ENCODE data around the gene SUCLG2. TPM values are rescaled to one million over a fixed set of nuclear protein-coding genes. Genes with fewer than 3 reads are reported as not detected.

SUCLG2 gene
- total and polyA plus RNA-seq, 10 of the 15 experiments (the other 5 are each of a cell fraction or from before 2014, with no cell fraction given), result 17.8 to 50.9 (median 37.2) TPM

- POLR2A ChIA-PET, result no interaction called here
- SMC1A ChIA-PET (ENCODE audit: uncharacterized antibody, unreplicated experiment), result interaction anchor here (1.1 kb wide), 1 partner anchor 94 kb away, joined by 4 read pairs; no protein-coding TSS in a partner anchor
- DNase-seq (ENCODE audit: low read depth, low spot score) (no peak), FAIRE-seq (no peak), ATAC-seq (no peak)
- Histone ChIP-seq H3K27ac (ENCODE audit: control insufficient read depth, insufficient read depth) (no peak overlapping the region), H3K9ac (ENCODE audit: control insufficient read depth, insufficient read depth, low read length) (no peak overlapping the region), H3K4me1 (ENCODE audit: control insufficient read depth, insufficient read depth, low read length) (no peaks in the 10 kb centered on the region), H3K36me3 (ENCODE audit: control insufficient read depth in 2 of 2, insufficient read depth in 2 of 2, low read length in 1 of 2) (no peaks in the 10 kb centered on the region), H4K20me1 (ENCODE audit: control insufficient read depth, insufficient read depth) (no peaks in the 10 kb centered on the region), H2AFZ (ENCODE audit: control insufficient read depth, low read depth, low read length) (no peak overlapping the region), H3K79me2 (ENCODE audit: control insufficient read depth, insufficient read depth, low read length) (no peaks in the 10 kb centered on the region), H3K4me3 (no peak overlapping the region), H3K9me3 (replicated peaks; ENCODE audit: control insufficient read depth, insufficient read depth, low read length) (no peaks in the 10 kb centered on the region), H3K27me3 (replicated peaks in 1 of 2; ENCODE audit: control insufficient read depth in 2 of 2, insufficient read depth in 2 of 2, low read length in 1 of 2) (no peaks in the 10 kb centered on the region), H3K4me2 (ENCODE audit: control insufficient read depth, insufficient read depth) (no peak overlapping the region)
- in situ Hi-C loops (cut with MboI), result no loop called here
- RAD21 ChIA-PET (ENCODE audit: unreplicated experiment), result no interaction called here
- TF ChIP-seq USF2 (IDR thresholded peaks at IDR 0.05; ENCODE audit: borderline replicate concordance, low read depth, low read length) (no peak), PKNOX1 (IDR thresholded peaks at IDR 0.05) (no peak), CHD2 (IDR thresholded peaks at IDR 0.05; ENCODE audit: borderline replicate concordance, low read depth, low read length) (no peak), NBN (IDR thresholded peaks at IDR 0.05) (no peak), ZNF207 (IDR thresholded peaks at IDR 0.05; ENCODE audit: borderline replicate concordance) (no peak), SUZ12 (IDR thresholded peaks at IDR 0.05; ENCODE audit: unreplicated experiment) (no peak), RELA (IDR thresholded peaks at IDR 0.05; ENCODE audit: borderline replicate concordance, partially characterized antibody) (no peak), E2F4 (IDR thresholded peaks at IDR 0.05; ENCODE audit: low read depth, low read length) (no peak), MYC (IDR thresholded peaks at IDR 0.05; ENCODE audit: insufficient read depth, insufficient read length, insufficient replicate concordance, low read length, severe bottlenecking) (no peak), JUNB (IDR thresholded peaks at IDR 0.05) (no peak), PML (IDR thresholded peaks at IDR 0.05; ENCODE audit: low read length) (no peak), SUPT20H (IDR thresholded peaks at IDR 0.05; ENCODE audit: borderline replicate concordance, control insufficient read depth, low read depth, low read length) (no peak), TCF7 (IDR thresholded peaks at IDR 0.05; ENCODE audit: borderline replicate concordance) (no peak), POLR2AphosphoS5 (IDR thresholded peaks at IDR 0.05; ENCODE audit: low read length) (no peak)
- 96% methylated on average over 1 of the region's 1 CpG for WGBS (ENCODE audit: insufficient coverage, insufficient replicate concordance, low lambda C conversion rate, missing lambda C conversion rate)
- intact Hi-C loops (cut with micrococcal nuclease; ENCODE audit: unreplicated experiment), result no loop called here
- CTCF ChIA-PET, result interaction anchor here (0.6 kb wide), 1 partner anchor 9 kb away, joined by 3 read pairs; no protein-coding TSS in a partner anchor
- no TSS peak for BruUV-seq (replicated peaks)
These were observed 184.2 kb downstream of the SUCLG2 start for GRCh38 chr3:67470207-67470606.
